ENCODE measurements around the gene ZNF613.
"Not testable (repeated sequence)": the region's sequence is repeated elsewhere in the genome, so short reads cannot be mapped to it uniquely, and the experiment has no call there.

Gene ZNF613

DNA sequence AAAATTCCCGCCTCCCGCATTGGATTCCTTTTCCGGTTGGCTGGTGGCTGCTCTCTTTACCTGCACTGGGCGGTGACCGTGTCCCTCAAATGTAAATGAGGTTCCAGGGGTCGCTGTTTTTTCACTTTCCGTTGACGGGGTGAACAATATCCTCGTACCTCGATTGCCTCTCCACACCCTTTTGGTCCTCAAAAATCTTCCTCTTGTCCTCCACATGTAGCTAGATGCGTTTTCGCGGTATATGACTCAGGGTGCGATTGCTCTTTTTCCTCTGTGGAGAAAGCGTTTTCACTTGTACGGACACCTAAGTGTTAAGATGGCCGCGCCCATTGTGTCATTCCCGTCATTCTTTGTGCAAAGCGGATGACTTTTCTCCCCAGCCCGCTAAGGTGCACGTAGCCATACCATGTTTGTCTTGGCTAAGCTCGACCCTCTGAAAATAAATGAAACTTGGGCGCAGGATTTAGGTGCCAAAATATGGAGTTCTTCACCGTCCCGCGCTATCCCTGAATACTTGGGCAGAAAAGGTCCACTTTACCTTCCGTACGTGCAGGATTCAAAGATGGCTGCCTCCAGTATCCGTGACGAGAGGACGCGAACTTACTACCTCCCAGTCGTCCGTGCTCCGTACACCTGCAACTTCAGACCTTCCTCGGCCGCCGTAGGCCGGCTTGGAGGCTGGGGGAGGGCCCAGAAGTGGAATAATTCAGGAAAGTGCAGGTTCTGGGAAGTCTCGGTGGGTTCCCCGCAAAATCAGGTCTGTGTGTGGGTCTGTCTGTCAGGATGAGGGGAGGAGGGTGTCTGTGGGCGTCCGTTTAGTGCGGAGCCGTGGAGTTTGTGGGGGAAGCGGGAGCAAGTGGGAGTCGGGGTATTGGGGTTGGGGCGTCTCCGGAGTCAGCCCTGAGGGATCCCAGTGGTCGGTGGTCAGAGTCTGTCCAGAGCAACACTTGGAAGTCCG, at the start of gene ZNF613:
ZNF613 (plus strand) TSS at position 689 of the 958 bp plus-strand sequence. CDS start 8,749 bp downstream, outside the sequence.
- peak; percentile 89 for DNase-seq (ENCODE audit: low spot score)

DNA sequence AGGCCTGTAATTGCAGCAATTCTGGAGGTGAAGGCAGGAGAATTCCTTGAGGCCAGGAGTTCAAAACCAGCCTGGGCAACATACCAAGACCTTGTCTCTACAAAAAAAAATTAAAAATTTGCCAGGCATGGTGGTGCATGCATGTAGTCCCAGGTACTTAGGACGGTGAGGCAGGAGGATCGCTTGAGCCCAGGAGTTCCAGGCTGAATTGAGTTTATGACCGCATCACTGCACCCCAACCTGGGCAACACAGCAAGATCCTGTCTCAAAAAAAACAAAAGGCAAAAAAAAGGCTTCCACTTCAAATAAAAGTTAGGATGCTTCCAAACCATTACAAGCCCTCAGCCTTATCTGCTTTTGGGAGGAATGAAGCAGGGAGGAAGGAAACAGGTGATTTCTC, 44.8 kb upstream of the ZNF613 start:
- no peak for DNase-seq (ENCODE audit: low spot score)

DNA sequence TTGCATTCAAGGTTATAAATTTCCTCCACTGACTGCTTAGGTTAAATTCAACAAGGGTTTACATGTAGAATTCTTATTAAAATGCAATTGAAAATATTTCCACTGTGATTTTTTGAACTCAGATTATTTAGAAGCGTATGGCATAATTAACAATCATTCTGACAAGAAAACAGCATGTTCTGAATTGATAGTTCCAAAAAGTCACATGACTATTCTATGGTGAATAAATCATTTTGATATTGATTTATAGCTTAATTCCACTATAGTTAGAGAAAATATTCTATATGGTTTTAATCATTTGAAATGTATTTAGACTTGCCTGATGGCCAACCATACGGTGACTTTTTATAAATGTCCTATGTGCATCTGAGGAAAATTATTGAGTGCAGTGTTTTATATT, 42.6 kb upstream of the ZNF613 start:
- DNase-seq (ENCODE audit: low spot score): no peak

DNA sequence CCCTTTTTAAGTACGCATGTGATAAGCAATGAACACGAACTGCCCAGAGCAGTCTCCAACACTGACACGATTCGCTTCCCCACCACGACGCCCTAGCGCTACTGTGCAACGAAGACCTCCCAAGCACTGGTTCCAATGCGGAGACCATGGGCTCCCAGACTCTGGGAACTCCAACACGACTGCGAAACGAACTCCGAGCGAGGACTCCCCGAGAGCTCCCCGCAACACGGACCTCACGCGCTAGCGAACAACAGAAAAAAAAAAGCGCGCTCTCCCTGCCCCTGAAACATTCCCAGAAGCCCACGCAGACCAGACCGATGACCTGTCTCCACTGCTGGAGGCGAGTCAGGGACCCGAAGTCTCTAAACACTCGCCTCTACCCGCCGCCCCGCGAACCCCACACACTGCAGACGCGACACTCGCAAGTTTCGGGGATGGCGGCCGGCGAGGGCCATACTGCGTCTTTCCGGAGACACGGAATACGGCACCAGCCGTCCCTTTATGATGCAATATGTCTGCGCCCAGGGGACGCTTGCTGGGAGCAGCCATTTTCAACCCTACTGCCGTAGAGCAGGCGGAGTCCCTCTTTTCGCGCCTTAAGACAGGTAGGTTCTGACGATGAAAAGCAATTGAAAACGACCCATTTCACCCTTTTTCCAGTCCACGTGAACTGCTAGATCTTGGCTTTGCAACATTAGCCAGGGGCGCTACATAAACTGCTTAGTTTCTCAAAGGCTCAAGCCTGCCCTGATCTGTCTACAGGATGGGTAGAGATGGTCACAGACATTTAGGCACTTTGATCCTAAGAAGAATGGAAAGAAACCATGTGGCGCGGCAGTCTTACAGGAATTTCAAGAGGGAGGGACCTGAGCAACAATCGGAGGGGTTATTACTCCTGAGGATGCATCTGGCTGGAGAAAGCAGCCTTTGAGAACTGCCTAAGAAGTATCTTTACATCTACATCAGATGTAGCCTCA, 39.5 kb upstream of the ZNF613 start, which contains the start of gene ZNF577:
ZNF577 (minus strand) TSS at position 430 of the 977 bp plus-strand sequence. CDS start 7,569 bp downstream, outside the sequence.
- peak; percentile 92 for DNase-seq (ENCODE audit: low spot score)

DNA sequence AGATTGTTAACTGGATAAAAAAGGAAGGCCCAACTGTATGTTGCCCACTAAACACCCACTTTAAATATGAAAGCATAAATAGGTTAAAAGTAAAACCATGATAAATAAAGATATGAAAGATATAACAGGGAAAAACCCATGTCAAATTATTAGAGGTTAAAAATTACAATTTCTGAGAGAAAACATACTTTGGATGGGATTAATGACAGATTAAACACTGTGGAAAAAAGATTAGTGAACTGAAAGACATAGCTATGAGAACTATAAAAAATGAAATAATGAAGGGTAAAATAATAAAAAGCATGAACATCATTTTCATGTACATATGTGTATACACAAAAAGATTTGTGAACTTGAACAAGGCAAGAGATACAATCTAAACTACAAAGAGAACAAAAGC, 37.3 kb upstream of the ZNF613 start:
- DNase-seq (ENCODE audit: low spot score): no peak

DNA sequence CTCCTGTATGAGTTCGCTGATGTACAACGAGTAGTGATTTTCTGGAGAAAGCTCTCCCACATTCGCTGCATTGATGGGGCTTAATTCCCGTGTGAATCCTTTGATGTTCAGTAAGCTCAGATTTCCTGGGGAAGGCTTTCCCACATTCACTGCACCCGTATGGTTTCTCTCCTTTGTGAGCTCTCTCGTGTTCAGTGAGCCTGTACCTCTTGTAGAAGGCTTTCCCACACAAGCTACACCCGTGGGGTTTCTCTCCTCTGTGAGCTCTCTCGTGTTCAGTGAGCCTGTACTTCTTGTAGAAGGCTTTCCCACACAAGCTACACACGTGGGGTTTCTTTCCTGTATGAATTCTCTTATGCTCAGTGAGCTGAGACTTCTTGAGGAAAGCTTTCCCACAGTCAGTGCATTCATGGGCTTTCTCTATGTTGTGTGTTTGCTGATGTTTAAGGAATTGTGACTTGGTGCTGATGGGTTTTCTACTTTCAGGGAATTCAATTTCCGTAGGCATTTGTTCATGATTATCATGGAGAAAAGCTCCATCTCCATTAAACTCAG, 36.0 kb upstream of the ZNF613 start:
- no peak for DNase-seq (ENCODE audit: low spot score)

DNA sequence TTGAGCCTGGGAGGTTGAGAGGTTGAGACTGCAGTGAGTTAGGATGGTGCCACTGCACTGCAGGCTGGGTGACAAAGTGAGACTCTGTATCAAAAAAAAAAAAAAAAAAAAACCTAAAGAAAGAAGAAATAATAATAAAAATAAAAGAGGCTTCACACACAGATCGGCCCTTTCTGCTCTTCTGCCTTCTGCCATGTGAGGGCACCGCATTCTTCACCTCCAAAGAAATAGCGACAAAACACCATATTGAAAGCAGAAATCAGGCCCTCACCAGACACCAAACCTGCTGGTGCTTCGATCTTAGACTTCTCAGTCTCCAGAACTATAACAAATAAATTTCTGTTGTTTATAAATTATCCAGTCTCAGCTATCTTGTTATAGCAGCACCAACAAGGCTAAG, 25.4 kb upstream of the ZNF613 start:
- DNase-seq (ENCODE audit: low spot score): no peak

DNA sequence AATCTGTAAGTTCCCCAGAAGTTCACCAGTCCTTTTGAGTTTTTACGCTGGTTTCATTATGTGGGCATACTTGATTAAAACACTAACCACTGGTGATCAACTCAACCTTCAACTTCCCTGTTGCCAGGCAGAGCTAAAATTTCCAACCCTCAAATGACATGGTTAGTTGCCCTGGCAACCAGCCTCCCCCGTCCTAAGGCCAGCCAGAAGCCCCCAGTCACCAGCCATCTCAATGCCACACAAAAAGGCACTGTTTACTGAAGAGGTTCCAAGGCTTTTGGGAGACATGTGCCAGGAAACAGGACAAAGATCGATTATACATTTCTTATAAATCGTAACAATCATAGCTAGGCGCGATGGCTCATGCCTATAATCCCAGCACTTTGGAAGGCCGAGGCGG, 24.1 kb upstream of the ZNF613 start:
- DNase-seq (ENCODE audit: low spot score): no peak

DNA sequence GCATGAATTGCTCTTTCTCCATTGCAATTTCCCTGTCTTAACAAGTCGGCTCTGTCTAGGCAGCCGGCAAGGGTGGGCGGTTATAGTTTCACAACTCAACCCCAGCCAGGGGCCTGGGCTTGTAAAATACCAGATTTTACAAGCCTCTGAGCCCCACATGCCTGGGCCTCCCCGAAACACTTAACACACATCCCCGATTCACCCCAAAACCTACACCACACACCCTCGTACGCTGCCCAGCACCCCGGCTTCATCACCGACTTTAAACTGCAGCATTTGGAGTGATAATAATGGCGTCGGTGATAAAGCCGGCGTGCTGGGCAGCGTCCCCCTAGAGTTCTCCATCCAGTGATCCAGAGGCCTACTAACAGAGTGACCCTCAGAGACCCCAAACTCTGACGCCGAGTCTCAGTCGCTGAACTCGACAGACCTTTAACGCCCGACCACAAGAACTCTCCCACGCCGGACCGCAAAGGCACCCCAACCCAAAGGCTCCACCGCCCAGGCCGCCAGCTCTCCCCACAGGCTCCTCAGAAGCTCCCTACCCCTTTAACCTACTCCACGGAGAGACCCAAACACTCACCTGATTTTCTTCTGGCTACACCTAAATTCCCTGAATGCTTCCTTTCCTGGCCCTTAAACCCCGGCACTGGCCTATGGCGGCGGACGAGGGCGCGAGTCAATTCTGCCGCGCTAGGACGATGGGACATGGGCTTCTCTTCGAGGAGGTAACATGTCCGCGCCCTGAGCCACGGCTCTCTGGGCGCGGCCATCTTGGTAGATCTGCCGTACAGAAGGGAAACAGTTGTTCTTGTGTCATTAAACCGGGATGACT, 22.7 kb upstream of the ZNF613 start, which contains the start of gene ZNF649:
ZNF649 (minus strand) TSS at position 687 of the 835 bp plus-strand sequence. CDS start 4,910 bp downstream, outside the sequence.
- peak; percentile 89 for DNase-seq (ENCODE audit: low spot score)

DNA sequence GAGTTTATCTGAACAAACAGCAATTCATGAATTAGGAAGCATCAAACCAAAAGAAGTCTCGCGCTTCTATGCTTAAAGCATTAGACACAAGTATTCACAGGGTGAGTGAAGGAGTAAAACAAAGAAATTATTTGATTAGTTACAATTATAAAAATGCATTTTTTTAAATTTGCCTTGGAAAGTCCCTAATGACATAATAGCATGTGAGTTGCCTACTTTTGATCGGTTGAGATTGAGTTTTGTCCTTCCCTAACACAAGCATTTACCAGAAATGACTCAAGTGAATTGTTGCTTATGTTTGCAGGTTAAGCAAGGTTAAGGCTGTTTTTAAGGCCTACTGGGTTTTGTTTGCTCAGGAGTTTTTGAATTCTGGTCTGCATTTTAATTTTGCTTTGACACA, 22.1 kb upstream of the ZNF613 start:
- no peak for DNase-seq (ENCODE audit: low spot score)

DNA sequence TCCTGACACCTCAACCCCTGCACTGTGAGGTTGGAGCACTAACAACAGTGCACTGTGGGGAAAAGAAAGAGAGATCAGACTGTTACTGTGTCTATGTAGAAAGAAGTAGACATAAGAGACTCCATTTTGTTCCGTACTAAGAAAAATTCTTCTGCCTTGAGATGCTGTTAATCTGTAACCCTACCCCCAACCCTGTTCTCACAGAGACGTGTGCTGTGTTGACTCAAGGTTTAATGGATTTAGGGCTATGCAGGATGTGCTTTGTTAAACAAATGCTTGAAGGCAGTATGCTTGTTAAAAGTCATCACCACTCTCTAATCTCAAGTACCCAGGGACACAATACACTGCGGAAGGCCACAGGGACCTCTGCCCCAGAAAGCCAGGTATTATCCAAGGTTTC, 21.6 kb upstream of the ZNF613 start:
- DNase-seq (ENCODE audit: low spot score): not testable (repeated sequence)

DNA sequence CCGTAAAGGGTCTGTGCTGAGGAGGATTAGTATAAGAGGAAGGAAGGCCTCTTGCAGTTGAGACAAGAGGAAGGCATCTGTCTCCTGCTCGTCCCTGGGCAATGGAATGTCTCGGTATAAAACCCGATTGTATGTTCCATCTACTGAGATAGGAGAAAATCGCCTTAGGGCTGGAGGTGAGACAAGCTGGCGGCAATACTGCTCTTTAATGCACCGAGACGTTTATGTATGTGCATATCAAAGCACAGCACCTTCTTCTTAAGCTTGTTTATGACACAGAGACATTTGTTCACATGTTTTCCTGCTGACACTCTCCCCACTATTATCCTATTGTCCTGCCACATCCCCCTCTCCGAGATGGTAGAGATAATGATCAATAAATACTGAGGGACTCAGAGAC, 21.2 kb upstream of the ZNF613 start:
- DNase-seq (ENCODE audit: low spot score): not testable (repeated sequence)

DNA sequence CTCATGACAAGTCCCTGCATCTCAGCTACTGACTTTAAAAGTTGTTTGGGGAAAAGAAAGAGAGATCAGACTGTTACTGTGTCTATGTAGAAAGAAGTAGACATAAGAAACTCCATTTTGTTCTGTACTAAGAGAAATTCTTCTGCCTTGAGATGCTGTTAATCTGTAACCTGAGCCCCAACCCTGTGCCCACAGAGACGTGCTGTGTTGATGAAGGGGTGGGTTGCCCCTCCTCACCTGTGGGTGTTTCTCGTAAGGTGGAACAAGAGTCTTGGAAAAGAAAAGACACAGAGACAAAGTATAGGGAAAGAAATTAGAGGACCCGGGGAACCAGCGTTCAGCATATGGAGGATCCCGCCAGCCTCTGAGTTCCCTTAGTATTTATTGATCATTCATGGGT, 19.3 kb upstream of the ZNF613 start:
- not testable (repeated sequence) for DNase-seq (ENCODE audit: low spot score)

DNA sequence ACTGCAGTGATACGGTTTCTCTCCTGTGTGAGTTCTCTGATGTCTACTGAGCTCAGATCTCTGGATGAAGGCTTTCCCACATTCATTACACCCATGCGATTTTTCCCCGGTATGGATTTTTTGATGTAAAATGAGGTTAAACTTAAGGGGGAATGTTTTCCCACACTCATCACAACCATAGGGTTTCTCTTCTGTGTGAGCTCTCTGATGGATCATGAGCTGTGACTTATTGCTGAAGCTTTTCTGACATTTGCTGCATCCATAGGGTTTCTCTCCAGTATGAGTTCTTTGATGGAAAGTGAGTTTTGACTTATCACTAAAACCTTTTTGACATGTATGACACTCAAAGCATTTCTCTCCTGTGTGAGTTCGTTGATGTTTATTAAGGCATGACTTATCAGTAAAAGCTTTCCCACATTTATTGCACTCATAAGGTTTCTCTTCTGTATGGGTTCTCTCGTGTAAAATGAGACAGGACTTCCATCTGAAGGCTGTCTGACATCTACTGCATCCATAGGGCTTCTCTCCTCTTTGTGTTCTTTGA, 11.9 kb upstream of the ZNF613 start:
- DNase-seq (ENCODE audit: low spot score): no peak

DNA sequence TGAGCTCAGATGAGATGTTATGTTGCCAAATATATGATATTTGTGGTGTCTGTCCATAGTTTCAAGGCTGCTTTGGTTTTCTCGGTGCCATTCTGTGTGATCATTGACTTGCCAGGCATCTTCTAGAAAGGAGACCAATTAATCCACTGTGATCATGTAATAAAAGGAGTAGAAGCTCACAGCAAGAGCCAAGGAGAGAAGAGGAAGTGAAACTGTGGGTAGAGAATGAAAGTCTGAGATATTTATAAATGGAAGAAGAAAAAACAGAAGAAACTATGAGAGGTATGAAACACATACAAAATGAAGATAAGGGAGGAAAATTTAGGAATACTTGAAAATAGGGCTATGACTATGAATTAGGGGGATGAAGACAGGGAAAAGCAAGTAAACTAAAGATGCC, 11.1 kb upstream of the ZNF613 start:
- DNase-seq (ENCODE audit: low spot score): no peak

DNA sequence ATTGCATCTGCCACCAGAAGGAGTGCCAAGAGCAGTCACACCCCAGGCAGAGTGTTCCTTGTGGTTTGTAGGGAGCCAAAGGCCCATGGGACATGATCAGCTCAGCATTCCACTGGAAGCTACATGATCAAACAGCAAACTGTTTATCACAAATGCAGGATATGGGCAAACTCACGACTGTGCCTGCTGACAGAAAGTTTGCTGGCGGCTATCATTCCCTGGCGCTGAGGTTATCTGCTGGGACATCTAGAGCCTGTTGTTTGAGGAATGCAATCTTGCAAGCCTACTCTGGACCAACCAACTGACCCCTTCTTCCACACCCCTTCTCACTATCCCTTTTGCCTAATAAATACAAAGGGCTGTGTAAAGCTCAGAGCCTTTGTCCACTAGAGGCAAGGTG, 7.7 kb upstream of the ZNF613 start:
- DNase-seq (ENCODE audit: low spot score): no peak

DNA sequence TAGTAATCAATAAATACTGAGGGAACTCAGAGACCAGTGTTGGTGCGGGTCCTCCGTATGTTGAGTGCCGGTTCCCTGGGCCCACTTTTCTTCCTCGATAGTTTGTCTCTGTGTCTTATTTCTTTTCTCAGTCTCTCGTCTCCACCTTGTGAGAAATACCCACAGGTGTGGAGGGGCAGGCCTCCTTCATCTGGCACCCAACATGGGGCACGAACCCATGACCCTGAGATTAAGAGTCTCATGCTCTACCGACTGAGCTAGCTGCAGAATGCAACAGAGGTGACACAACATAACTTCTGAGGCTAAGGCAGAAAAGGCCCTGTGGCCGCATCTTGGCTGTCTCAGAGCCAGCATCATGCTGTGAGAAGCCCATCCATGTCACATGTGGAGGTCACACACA, 5.3 kb upstream of the ZNF613 start:
- DNase-seq (ENCODE audit: low spot score): no peak

DNA sequence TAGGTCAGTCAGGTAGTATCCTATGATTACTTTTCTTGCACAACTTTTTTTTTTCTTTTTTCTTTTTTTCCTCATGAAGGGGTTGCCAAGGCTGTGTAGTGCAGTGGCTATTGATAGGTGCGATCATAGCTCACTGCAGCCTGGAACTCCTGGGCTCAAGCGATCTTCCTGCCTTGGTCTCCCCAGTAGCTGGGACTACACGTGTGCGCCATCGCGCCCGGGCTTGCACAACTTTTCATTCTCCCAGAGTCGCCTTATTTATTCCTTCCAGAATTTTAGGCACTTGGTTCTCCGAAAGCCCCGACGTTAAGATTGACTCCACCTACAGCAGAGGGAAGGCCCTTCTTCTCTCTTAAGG, 867 bp upstream of the ZNF613 start:
- no peak for DNase-seq (ENCODE audit: low spot score)

DNA sequence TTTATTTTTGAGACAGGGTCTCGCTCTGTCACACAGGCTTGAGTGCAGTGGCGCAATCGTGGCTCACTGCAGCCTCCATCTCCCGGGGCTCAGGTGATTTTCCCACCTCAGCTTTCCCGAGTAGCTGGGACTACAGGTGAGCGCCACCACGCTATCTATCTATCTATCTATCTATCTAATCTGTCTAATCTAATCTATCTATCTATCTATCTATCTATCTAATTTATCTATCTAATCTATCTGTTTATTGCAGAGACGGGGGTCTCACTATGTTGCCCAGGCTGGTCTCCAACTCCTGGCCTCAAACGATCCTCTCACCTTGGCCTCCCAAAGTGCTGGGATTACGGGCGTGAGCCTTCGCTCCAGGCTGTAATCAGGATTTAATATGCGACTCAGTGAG, 587 bp downstream of the ZNF613 start:
- DNase-seq (ENCODE audit: low spot score): no peak

DNA sequence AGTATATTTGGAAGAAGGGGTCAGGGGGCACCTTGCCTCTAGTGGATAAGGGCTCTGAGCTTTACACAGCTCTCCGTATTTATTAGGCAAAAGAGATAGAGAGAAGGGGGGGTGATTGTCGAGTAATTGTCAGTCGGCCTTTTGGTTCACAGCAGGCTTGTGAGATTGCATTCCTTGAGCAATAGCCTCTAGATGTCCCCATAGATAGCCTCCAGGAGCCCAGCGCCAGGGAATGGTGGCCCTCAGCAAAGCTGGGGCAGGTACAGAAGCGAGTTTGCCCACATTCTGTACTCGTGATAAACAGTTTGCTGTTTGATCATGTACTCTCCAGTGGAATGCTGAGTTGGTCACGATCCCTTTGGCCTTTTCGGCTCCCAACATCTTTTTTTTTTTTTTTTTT, 4.6 kb downstream of the ZNF613 start:
- DNase-seq (ENCODE audit: low spot score): no peak

DNA sequence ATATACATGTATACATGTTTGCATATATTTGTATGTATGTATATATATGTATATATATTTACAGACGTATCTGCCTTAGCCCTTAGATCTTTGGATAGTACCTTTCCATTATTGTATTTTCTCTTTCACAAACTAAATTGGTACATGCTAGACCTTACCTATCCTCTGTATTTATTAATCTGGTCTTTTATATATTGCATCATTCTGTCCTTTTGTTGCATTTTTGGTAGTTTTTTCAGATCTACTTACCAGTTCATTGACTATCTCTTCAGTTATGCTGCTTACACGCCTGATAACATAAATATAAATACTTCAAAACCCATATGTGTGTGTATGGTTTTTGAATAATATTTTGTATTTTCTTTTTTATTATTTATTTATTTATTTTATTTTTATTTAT, 11.7 kb downstream of the ZNF613 start:
- DNase-seq (ENCODE audit: low spot score): no peak

Measured in D341Med (cell line).